Astrocyte of the cerebellum (primary cell): Measurements from ENCODE around the gene MRPL52.
A peak's percentile ranks its signal among the peaks of the same experiment; 100 is the strongest.

Experiments
- DNase-seq: peaks from one replicate; pipeline ENCODE4 v3.0.0-alpha.2; 2011; ENCODE audit warnings: low read depth
- H3K4me3 ChIP-seq: 2 replicates; pipeline ENCODE4 v1.5.1; 2011; ENCODE audit warnings: mild to moderate bottlenecking, low read depth, low read length, moderate library complexity
- CTCF ChIP-seq: IDR thresholded peaks from 2 replicates; pipeline ENCODE4 v1.5.1; 2012; ENCODE audit warnings: low read length, low read depth, moderate library complexity, mild to moderate bottlenecking; ENCODE audit errors: missing control alignments
- in situ Hi-C: cut with HindIII; loops from 2 replicates; pipeline ENCODE4 v1.10.0; 2017; ENCODE audit warnings: low sequenced_read_pairs

Gene MRPL52

GRCh38 chr14:22866874-22867273 lies 37.2 kb downstream of the MRPL52 start:
- in situ Hi-C loops: loop anchor here (5.0 kb wide), 1 partner anchor 85 kb away; no protein-coding TSS in a partner anchor
- TF ChIP-seq CTCF: no peak
- no peak overlapping the region for H3K4me3 ChIP-seq
- DNase-seq: no peak

GRCh38 chr14:22870811-22871223 lies 41.1 kb downstream of the MRPL52 start:
- no peak for TF ChIP-seq CTCF
- in situ Hi-C loops: no loop called here
- DNase-seq: no peak
- H3K4me3 ChIP-seq: peak overlapping the region; percentile 87

- TF ChIP-seq CTCF: no peak
- in situ Hi-C loops: no loop called here
- H3K4me3 ChIP-seq: peak within 1 kb of the TSS; percentile 87
- no peak for DNase-seq
These were observed 41.7 kb downstream of the MRPL52 start, which contains the start of gene LRP10 for GRCh38 chr14:22871224-22872032. Gene LRP10, plus strand, starts transcription at chr14:22871740. Its CDS starts 564 bp downstream, at chr14:22872304.

GRCh38 chr14:22872033-22872832 lies 42.5 kb downstream of the MRPL52 start:
- DNase-seq: peak; percentile 62
- in situ Hi-C loops: no loop called here
- peak; percentile 99 for TF ChIP-seq CTCF
- H3K4me3 ChIP-seq: peak overlapping the region; percentile 87

- TF ChIP-seq CTCF: no peak
These were observed 43.3 kb downstream of the MRPL52 start for GRCh38 chr14:22872833-22873520.

More at GRCh38 chr14:22872833-22873520, 43.3 kb downstream of the MRPL52 start:
- no peak for DNase-seq
- in situ Hi-C loops: no loop called here
- peak overlapping the region; percentile 87 for H3K4me3 ChIP-seq
